WTC11 (cell line): ENCODE data around the gene TMPRSS6. TPM values are rescaled to one million over a fixed set of nuclear protein-coding genes. Genes with fewer than 3 reads are reported as not detected.

Source experiments
- ATAC-seq: fragments of 200-7000 bp; cut with Tn5 transposase; 2 replicates; pipeline ENCODE4 v1.10.0; 2021; ENCODE audit warnings: mild to moderate bottlenecking, moderate library complexity
- CTCF ChIA-PET: fragments of 300-600 bp; sonication (Branson Sonifier 250); formaldehyde crosslinking; loops from one replicate; lab custom pipeline; 2021; ENCODE audit warnings: antibody characterized with exemption; lab: Charles Lee
- POLR2A ChIA-PET: fragments of 350-600 bp; sonication (Branson Sonifier 250); formaldehyde crosslinking; loops from one replicate; lab custom pipeline; 2021; ENCODE audit warnings: antibody characterized with exemption; lab: Charles Lee
- DNase-seq: peaks from one replicate; pipeline ENCODE4 v3.0.0; 2021; ENCODE audit warnings: low spot score
- H3K27ac Mint-ChIP-seq: 2 replicates; pipeline ENCODE4 v1.8.0; 2021; ENCODE audit warnings: mixed read lengths
- H3K27me3 Mint-ChIP-seq: 2 replicates; pipeline ENCODE4 v1.8.0; 2021; ENCODE audit warnings: low read depth, mild to moderate bottlenecking, moderate library complexity, mixed read lengths
- H3K36me3 Mint-ChIP-seq: 2 replicates; pipeline ENCODE4 v1.8.0; 2021; ENCODE audit warnings: mixed read lengths
- H3K4me1 Mint-ChIP-seq: 2 replicates; pipeline ENCODE4 v1.8.0; 2022; ENCODE audit warnings: mixed read lengths
- H3K4me3 Mint-ChIP-seq: 2 replicates; pipeline ENCODE4 v1.8.0; 2021; ENCODE audit warnings: mild to moderate bottlenecking, moderate library complexity, mixed read lengths
- H3K9me3 Mint-ChIP-seq: 2 replicates; pipeline ENCODE4 v1.8.0; 2021; ENCODE audit warnings: mixed read lengths
- CBFB ChIP-seq: sonication (generic); formaldehyde crosslinking; IDR thresholded peaks from 2 replicates; pipeline ENCODE4 v1.8.1; 2022; ENCODE audit warnings: mild to moderate bottlenecking, low read depth, missing genetic modification reagents
- ESRRA ChIP-seq: sonication (generic); formaldehyde crosslinking; IDR thresholded peaks from 2 replicates; pipeline ENCODE4 v1.8.1; 2022; ENCODE audit warnings: mild to moderate bottlenecking, missing genetic modification reagents, borderline replicate concordance
- GABPB1 ChIP-seq: sonication (generic); formaldehyde crosslinking; IDR thresholded peaks from 2 replicates; pipeline ENCODE4 v1.8.1; 2023; ENCODE audit warnings: mild to moderate bottlenecking, missing genetic modification reagents
- GTF2I ChIP-seq: fragments of 250-450 bp; sonication (Bioruptor Pico); conservative IDR thresholded peaks from 2 replicates; pipeline ENCODE4 v1.4.0; 2021; ENCODE audit warnings: mild to moderate bottlenecking
- JUN ChIP-seq: sonication (generic); formaldehyde crosslinking; IDR thresholded peaks from 2 replicates; pipeline ENCODE4 v1.8.0; 2023; ENCODE audit warnings: mild to moderate bottlenecking, missing genetic modification reagents
- NFE2L1 ChIP-seq: sonication (generic); formaldehyde crosslinking; IDR thresholded peaks from 2 replicates; pipeline ENCODE4 v1.8.1; 2023; ENCODE audit warnings: missing genetic modification reagents
- NR3C1 ChIP-seq: sonication (generic); formaldehyde crosslinking; conservative IDR thresholded peaks from 2 replicates; pipeline ENCODE4 v1.8.1; 2023; ENCODE audit warnings: low read depth, mild to moderate bottlenecking, missing genetic modification reagents
- SMAD3 ChIP-seq: sonication (generic); formaldehyde crosslinking; IDR thresholded peaks from 2 replicates; pipeline ENCODE4 v1.8.0; 2022; ENCODE audit warnings: missing genetic modification reagents, mild to moderate bottlenecking, borderline replicate concordance
- SOX15 ChIP-seq: fragments of 250-450 bp; sonication (Bioruptor Pico); IDR thresholded peaks from 2 replicates; pipeline ENCODE4 v1.9.0; 2021; ENCODE audit warnings: mild to moderate bottlenecking
- ZNF317 ChIP-seq: sonication (generic); formaldehyde crosslinking; IDR thresholded peaks from 2 replicates; pipeline ENCODE4 v1.8.1; 2023; ENCODE audit warnings: low read depth, mild to moderate bottlenecking, moderate library complexity, missing genetic modification reagents, borderline replicate concordance
- total RNA-seq: library from RNA; stranded (reverse); gene quantifications from 3 replicates; pipeline ENCODE4 v1.2.3, GENCODE V29; 2021
- TF ChIP-seq, protein P1 (sequence below): sonication (generic); formaldehyde crosslinking; IDR thresholded peaks from 2 replicates; pipeline ENCODE4 v1.8.0; 2023; ENCODE audit warnings: missing genetic modification reagents, mild to moderate bottlenecking, borderline replicate concordance
- TF ChIP-seq, protein P2 (sequence below): sonication (generic); formaldehyde crosslinking; IDR thresholded peaks from 2 replicates; pipeline ENCODE4 v1.8.1; 2023; ENCODE audit warnings: mild to moderate bottlenecking, moderate library complexity, missing genetic modification reagents
- TF ChIP-seq, protein P3 (sequence below): fragments of 250-450 bp; sonication (Bioruptor Pico); IDR thresholded peaks from 2 replicates; pipeline ENCODE4 v1.9.0; 2021; ENCODE audit warnings: mild to moderate bottlenecking
- TF ChIP-seq, protein P4 (sequence below): fragments of 200-600 bp; IDR thresholded peaks from 2 replicates; pipeline ENCODE4 v1.8.0; 2022; ENCODE audit warnings: antibody characterized with exemption

The TMPRSS6 gene
- total RNA-seq, 1 experiment from 2014 or later = 0.11 TPM

GRCh38 chr22:37095113-37095512 is 14.4 kb downstream of the TMPRSS6 start (continued):
- TF ChIP-seq, protein P1, sequence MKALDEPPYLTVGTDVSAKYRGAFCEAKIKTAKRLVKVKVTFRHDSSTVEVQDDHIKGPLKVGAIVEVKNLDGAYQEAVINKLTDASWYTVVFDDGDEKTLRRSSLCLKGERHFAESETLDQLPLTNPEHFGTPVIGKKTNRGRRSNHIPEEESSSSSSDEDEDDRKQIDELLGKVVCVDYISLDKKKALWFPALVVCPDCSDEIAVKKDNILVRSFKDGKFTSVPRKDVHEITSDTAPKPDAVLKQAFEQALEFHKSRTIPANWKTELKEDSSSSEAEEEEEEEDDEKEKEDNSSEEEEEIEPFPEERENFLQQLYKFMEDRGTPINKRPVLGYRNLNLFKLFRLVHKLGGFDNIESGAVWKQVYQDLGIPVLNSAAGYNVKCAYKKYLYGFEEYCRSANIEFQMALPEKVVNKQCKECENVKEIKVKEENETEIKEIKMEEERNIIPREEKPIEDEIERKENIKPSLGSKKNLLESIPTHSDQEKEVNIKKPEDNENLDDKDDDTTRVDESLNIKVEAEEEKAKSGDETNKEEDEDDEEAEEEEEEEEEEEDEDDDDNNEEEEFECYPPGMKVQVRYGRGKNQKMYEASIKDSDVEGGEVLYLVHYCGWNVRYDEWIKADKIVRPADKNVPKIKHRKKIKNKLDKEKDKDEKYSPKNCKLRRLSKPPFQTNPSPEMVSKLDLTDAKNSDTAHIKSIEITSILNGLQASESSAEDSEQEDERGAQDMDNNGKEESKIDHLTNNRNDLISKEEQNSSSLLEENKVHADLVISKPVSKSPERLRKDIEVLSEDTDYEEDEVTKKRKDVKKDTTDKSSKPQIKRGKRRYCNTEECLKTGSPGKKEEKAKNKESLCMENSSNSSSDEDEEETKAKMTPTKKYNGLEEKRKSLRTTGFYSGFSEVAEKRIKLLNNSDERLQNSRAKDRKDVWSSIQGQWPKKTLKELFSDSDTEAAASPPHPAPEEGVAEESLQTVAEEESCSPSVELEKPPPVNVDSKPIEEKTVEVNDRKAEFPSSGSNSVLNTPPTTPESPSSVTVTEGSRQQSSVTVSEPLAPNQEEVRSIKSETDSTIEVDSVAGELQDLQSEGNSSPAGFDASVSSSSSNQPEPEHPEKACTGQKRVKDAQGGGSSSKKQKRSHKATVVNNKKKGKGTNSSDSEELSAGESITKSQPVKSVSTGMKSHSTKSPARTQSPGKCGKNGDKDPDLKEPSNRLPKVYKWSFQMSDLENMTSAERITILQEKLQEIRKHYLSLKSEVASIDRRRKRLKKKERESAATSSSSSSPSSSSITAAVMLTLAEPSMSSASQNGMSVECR (CRISPR knock-in tag) = no peak
- no peak for TF ChIP-seq JUN (CRISPR knock-in tag)
- TF ChIP-seq CBFB (CRISPR knock-in tag) = no peak

DNA sequence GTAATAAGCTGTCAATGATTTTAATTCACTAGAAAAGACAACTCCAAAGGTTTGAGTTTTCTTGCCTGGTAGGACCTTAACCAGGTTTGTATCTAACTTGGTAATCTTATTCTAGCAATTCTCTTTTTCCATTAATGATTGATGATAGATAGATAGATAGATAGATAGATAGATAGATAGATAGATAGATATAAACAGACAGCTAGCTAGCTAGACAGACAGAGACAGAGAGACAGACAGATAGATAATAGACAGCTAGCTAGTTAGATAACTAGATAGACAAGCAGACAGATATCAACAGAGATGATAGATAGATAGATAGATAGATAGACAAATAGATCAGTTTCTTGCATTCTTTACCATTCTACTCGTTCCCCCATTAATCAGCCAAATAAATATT is 15.3 kb downstream of the TMPRSS6 start:
- Mint-ChIP-seq H3K4me1 (peaks cover 10% of the 10 kb centered on the region), H3K9me3 (no peaks in the 10 kb centered on the region), H3K36me3 (no peaks in the 10 kb centered on the region), H3K4me3 (no peak overlapping the region), H3K27me3 (peaks cover 32% of the 10 kb centered on the region), H3K27ac (no peak overlapping the region)
- ATAC-seq (no peak), DNase-seq (no peak)
- CTCF ChIA-PET = no interaction called here
- TF ChIP-seq GABPB1 (CRISPR knock-in tag) (no peak), GTF2I (CRISPR knock-in tag) (no peak)
- TF ChIP-seq, protein P1 (CRISPR knock-in tag) = no peak
- POLR2A ChIA-PET = no interaction called here

- no peaks in the 10 kb centered on the region for H3K36me3 Mint-ChIP-seq
- DNase-seq (no peak), ATAC-seq (no peak)
- H3K27ac Mint-ChIP-seq = no peak overlapping the region
- peaks cover 25% of the 10 kb centered on the region for H3K27me3 Mint-ChIP-seq
- ChIA-PET CTCF (no interaction called here), POLR2A (no interaction called here)
- H3K4me3 Mint-ChIP-seq = no peak overlapping the region
- no peaks in the 10 kb centered on the region for H3K9me3 Mint-ChIP-seq
- H3K4me1 Mint-ChIP-seq = peaks cover 8% of the 10 kb centered on the region
- TF ChIP-seq SOX15 (CRISPR knock-in tag) = no peak
- no peak for TF ChIP-seq NFE2L1 (CRISPR knock-in tag)
- TF ChIP-seq NR3C1 (CRISPR knock-in tag) = no peak
- no peak for TF ChIP-seq ESRRA (CRISPR knock-in tag)
- TF ChIP-seq SMAD3 (CRISPR knock-in tag) = no peak
- TF ChIP-seq, protein P2, sequence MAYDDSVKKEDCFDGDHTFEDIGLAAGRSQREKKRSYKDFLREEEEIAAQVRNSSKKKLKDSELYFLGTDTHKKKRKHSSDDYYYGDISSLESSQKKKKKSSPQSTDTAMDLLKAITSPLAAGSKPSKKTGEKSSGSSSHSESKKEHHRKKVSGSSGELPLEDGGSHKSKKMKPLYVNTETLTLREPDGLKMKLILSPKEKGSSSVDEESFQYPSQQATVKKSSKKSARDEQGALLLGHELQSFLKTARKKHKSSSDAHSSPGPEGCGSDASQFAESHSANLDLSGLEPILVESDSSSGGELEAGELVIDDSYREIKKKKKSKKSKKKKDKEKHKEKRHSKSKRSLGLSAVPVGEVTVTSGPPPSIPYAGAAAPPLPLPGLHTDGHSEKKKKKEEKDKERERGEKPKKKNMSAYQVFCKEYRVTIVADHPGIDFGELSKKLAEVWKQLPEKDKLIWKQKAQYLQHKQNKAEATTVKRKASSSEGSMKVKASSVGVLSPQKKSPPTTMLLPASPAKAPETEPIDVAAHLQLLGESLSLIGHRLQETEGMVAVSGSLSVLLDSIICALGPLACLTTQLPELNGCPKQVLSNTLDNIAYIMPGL = no peak
- TF ChIP-seq, protein P3, sequence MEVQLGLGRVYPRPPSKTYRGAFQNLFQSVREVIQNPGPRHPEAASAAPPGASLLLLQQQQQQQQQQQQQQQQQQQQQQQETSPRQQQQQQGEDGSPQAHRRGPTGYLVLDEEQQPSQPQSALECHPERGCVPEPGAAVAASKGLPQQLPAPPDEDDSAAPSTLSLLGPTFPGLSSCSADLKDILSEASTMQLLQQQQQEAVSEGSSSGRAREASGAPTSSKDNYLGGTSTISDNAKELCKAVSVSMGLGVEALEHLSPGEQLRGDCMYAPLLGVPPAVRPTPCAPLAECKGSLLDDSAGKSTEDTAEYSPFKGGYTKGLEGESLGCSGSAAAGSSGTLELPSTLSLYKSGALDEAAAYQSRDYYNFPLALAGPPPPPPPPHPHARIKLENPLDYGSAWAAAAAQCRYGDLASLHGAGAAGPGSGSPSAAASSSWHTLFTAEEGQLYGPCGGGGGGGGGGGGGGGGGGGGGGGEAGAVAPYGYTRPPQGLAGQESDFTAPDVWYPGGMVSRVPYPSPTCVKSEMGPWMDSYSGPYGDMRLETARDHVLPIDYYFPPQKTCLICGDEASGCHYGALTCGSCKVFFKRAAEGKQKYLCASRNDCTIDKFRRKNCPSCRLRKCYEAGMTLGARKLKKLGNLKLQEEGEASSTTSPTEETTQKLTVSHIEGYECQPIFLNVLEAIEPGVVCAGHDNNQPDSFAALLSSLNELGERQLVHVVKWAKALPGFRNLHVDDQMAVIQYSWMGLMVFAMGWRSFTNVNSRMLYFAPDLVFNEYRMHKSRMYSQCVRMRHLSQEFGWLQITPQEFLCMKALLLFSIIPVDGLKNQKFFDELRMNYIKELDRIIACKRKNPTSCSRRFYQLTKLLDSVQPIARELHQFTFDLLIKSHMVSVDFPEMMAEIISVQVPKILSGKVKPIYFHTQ = no peak
- no peak for TF ChIP-seq GTF2I (CRISPR knock-in tag)
- TF ChIP-seq, protein P4, sequence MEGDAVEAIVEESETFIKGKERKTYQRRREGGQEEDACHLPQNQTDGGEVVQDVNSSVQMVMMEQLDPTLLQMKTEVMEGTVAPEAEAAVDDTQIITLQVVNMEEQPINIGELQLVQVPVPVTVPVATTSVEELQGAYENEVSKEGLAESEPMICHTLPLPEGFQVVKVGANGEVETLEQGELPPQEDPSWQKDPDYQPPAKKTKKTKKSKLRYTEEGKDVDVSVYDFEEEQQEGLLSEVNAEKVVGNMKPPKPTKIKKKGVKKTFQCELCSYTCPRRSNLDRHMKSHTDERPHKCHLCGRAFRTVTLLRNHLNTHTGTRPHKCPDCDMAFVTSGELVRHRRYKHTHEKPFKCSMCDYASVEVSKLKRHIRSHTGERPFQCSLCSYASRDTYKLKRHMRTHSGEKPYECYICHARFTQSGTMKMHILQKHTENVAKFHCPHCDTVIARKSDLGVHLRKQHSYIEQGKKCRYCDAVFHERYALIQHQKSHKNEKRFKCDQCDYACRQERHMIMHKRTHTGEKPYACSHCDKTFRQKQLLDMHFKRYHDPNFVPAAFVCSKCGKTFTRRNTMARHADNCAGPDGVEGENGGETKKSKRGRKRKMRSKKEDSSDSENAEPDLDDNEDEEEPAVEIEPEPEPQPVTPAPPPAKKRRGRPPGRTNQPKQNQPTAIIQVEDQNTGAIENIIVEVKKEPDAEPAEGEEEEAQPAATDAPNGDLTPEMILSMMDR = no peak
- TF ChIP-seq ZNF317 (CRISPR knock-in tag) = no peak
Observed at GRCh38 chr22:37092997-37093396, 16.5 kb downstream of the TMPRSS6 start.
